HuH-7 (cell line): Measurements from ENCODE around the gene POLR2L.

Source experiments
- DNase-seq: peaks from one replicate; pipeline ENCODE4 v3.0.0; 2011; ENCODE audit warnings: low spot score

The POLR2L gene

GRCh38 chr11:794013-794765 lies 48.1 kb downstream of the POLR2L start:
- DNase-seq, result no peak

- no peak for DNase-seq
These were observed 48.8 kb downstream of the POLR2L start for GRCh38 chr11:793556-793955.

- no peak for DNase-seq
These were observed 49.5 kb downstream of the POLR2L start for GRCh38 chr11:792873-793272.

- no peak for DNase-seq
These were observed 49.9 kb downstream of the POLR2L start for GRCh38 chr11:792535-792821.

GRCh38 chr11:791658-792534 lies 50.4 kb downstream of the POLR2L start:
- DNase-seq, result no peak

- no peak for DNase-seq
These were observed 51.4 kb downstream of the POLR2L start for GRCh38 chr11:790721-791564.

GRCh38 chr11:789943-790342 lies 52.4 kb downstream of the POLR2L start, which contains the start of gene CEND1:
TSS of gene CEND1 (minus strand) at chr11:790090. CDS start at chr11:788576, 1,514 bp downstream.
- DNase-seq, result no peak
